Osteocyte (in vitro differentiated cells): Measurements from ENCODE around the gene AMPD2. TPM values are rescaled to one million over a fixed set of nuclear protein-coding genes. Genes with fewer than 3 reads are reported as not detected.

Experiments used
- DNase-seq: peaks from one replicate; pipeline ENCODE4 v3.0.0; 2021; ENCODE audit warnings: mixed read lengths; ENCODE audit not compliant: unreplicated experiment; ENCODE audit errors: extremely low spot score
- H3K27ac Mint-ChIP-seq: one replicate; pipeline ENCODE4 v1.8.0; 2021; ENCODE audit warnings: mild to moderate bottlenecking, mixed read lengths; ENCODE audit not compliant: unreplicated experiment
- H3K27me3 Mint-ChIP-seq: one replicate; pipeline ENCODE4 v1.8.0; 2021; ENCODE audit warnings: mixed read lengths; ENCODE audit not compliant: unreplicated experiment
- H3K36me3 Mint-ChIP-seq: one replicate; pipeline ENCODE4 v1.8.0; 2021; ENCODE audit warnings: mixed read lengths; ENCODE audit not compliant: unreplicated experiment
- H3K4me1 Mint-ChIP-seq: one replicate; pipeline ENCODE4 v1.8.0; 2021; ENCODE audit warnings: mixed read lengths; ENCODE audit not compliant: unreplicated experiment
- H3K4me3 Mint-ChIP-seq: one replicate; pipeline ENCODE4 v1.8.0; 2021; ENCODE audit warnings: mild to moderate bottlenecking, moderate library complexity, mixed read lengths; ENCODE audit not compliant: unreplicated experiment
- H3K9me3 Mint-ChIP-seq: one replicate; pipeline ENCODE4 v1.8.0; 2021; ENCODE audit warnings: mixed read lengths; ENCODE audit not compliant: unreplicated experiment
- total RNA-seq: library from RNA; stranded (reverse); gene quantifications from 2 replicates; pipeline ENCODE4 v1.2.1, GENCODE V29; 2021
- TF ChIP-seq, protein P1 (sequence below): fragments of 200-600 bp; sonication (generic); IDR thresholded peaks from 2 replicates; pipeline ENCODE4 v1.5.0; 2021; ENCODE audit warnings: antibody characterized with exemption, mild to moderate bottlenecking, moderate library complexity

AMPD2 gene
- total RNA-seq, 1 donor from 2014 or later = 64.0 TPM

DNA sequence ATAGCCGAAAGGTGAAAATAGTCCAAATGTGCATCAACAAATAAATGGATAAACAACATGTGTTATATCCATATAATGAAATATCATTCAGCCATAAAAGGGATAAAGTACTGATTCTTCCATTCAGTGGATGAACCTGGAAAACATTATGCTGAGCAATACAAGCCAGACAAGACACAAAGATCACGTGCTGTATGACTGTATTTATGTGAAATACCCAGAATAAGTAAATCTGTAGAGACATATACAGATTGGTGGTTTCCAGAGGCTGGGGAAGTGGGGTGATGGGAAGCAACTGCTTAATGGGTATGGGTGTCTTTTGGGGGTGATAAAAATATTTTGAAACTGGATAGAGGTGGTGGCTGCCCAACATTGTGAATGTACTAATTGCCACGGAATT lies 23.0 kb downstream of the AMPD2 start:
- TF ChIP-seq, protein P1, sequence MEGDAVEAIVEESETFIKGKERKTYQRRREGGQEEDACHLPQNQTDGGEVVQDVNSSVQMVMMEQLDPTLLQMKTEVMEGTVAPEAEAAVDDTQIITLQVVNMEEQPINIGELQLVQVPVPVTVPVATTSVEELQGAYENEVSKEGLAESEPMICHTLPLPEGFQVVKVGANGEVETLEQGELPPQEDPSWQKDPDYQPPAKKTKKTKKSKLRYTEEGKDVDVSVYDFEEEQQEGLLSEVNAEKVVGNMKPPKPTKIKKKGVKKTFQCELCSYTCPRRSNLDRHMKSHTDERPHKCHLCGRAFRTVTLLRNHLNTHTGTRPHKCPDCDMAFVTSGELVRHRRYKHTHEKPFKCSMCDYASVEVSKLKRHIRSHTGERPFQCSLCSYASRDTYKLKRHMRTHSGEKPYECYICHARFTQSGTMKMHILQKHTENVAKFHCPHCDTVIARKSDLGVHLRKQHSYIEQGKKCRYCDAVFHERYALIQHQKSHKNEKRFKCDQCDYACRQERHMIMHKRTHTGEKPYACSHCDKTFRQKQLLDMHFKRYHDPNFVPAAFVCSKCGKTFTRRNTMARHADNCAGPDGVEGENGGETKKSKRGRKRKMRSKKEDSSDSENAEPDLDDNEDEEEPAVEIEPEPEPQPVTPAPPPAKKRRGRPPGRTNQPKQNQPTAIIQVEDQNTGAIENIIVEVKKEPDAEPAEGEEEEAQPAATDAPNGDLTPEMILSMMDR = no peak
- H3K27ac Mint-ChIP-seq = no peak overlapping the region
- peaks cover 2% of the 10 kb centered on the region for H3K36me3 Mint-ChIP-seq
- peaks cover 24% of the 10 kb centered on the region for H3K4me1 Mint-ChIP-seq
- H3K27me3 Mint-ChIP-seq = peaks cover 4% of the 10 kb centered on the region
- DNase-seq = no peak
- H3K9me3 Mint-ChIP-seq = peaks cover 4% of the 10 kb centered on the region
- no peak overlapping the region for H3K4me3 Mint-ChIP-seq

DNA sequence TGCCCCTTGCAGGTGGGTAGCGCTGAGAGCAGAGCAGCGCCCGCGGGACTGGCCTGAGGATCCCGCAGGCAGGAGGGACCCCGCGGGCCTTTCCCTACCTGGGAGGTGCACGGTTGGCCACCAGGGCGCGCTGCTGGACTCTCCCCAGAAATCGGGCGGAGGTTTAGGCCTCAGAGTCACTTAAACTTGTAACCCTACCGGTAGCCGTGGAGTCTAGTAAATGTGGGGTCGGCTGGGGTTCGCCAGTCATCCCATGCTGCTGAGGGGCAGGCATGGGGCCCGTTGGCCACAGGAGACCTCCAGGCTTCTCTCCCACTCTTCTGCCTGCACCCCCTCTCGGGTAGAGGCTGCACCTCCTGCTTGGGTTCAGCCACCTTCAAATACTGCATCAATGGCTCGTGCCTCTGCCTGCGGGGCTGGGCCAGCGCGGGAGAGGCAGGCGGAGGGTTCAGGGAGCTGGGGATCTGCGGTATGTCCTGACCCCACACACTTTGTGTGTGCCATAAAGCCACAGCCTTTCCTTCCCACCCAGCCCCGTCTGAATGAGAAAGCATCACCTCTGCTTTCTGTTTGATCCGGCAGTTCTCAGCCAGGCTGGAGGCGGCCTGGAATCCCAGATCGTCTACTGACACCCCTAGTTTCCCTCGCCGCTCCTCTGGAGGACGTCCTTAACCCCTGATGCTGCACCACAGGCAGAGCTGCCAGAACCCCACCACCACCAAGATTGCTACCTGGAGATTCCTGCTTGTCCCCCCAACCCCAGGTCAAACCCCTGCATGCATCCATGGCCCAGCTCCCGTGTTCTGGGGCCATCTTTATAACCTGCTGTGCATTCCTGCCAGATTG lies 24.0 kb downstream of the AMPD2 start:
- Mint-ChIP-seq H3K9me3 (peaks cover 4% of the 10 kb centered on the region), H3K4me1 (peaks cover 24% of the 10 kb centered on the region), H3K36me3 (peaks cover 2% of the 10 kb centered on the region), H3K27ac (no peak overlapping the region), H3K4me3 (no peak overlapping the region), H3K27me3 (peaks cover 4% of the 10 kb centered on the region)
- TF ChIP-seq, protein P1 = peak; percentile 84
- DNase-seq = peak; percentile 91

DNA sequence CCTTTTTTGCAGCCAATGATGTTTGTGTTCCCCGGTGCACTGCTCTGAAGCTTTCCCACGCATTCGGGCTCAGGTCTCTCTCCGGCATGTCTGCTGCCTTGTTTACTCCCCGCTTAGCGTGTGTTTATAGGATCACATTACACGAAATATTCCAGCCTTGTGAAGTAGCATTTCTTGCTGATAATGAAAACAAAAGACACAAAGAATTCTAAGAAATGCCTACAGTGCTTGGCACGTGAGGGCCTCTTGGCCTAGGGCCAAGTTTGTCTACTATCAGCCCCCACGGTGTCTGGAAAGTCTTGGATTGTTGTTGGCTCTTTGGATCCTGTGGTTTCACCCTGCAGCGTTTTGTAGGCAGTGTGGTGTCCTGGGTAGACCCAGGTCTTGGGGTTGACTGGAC lies 25.0 kb downstream of the AMPD2 start:
- DNase-seq = peak; percentile 84

DNA sequence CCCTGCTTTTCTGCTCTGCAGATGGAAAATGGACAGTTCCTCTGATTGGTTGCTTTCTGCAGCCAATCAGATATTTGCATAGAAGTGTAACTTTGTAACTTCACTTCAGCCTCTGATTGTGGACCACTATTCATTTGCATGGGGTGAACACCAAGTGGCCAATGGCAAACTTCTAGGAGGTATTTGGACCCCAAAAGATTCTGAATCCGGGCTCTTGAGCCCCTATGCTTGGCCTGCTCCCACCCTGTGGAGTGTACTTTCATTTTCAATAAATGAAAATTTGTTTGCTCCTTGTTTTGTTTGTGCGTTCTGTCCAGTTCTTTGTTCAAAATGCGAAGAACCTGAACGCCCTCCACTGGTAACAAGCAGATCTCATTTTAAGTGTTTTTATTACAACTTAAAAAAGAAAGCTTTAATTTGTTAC lies 29.9 kb downstream of the AMPD2 start:
- peaks cover 7% of the 10 kb centered on the region for H3K27me3 Mint-ChIP-seq
- H3K4me1 Mint-ChIP-seq = peaks cover 27% of the 10 kb centered on the region
- H3K27ac Mint-ChIP-seq = no peak overlapping the region
- H3K36me3 Mint-ChIP-seq = peaks cover 2% of the 10 kb centered on the region
- H3K9me3 Mint-ChIP-seq = peaks cover 4% of the 10 kb centered on the region
- no peak overlapping the region for H3K4me3 Mint-ChIP-seq
- no peak for DNase-seq
- TF ChIP-seq, protein P1 = peak; percentile 28

More for the DNA sequence above, 25.0 kb downstream of the AMPD2 start:
- peaks cover 4% of the 10 kb centered on the region for H3K27me3 Mint-ChIP-seq
- TF ChIP-seq, protein P1 = no peak
- peaks cover 4% of the 10 kb centered on the region for H3K9me3 Mint-ChIP-seq
- H3K36me3 Mint-ChIP-seq = peaks cover 2% of the 10 kb centered on the region
- H3K27ac Mint-ChIP-seq = peak overlapping the region; percentile 23
- peaks cover 26% of the 10 kb centered on the region for H3K4me1 Mint-ChIP-seq
- no peak overlapping the region for H3K4me3 Mint-ChIP-seq

DNA sequence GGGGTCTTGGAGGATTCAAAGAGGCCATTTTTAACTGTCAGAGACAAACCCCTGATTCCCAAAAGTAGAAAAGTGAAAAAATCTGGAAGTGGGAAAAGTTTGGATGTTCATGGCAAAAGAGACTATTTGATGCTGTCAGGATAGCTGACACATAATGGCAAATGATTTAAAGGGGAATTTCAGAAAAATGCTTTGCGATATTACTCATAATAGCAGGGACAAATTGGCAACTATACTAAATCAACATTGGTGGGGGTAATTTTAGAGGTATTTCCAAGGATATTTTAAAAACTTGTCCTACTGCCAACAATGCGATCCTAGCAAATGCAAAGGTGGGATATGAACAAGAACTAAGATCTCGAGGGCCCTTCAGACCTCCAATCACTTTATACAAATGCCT lies 31.0 kb downstream of the AMPD2 start:
- H3K4me3 Mint-ChIP-seq = no peak overlapping the region

More for the DNA sequence above, 31.0 kb downstream of the AMPD2 start:
- H3K27ac Mint-ChIP-seq = no peak overlapping the region
- peaks cover 7% of the 10 kb centered on the region for H3K27me3 Mint-ChIP-seq
- H3K4me1 Mint-ChIP-seq = peaks cover 27% of the 10 kb centered on the region
- peaks cover 2% of the 10 kb centered on the region for H3K36me3 Mint-ChIP-seq
- DNase-seq = no peak
- TF ChIP-seq, protein P1 = no peak
- H3K9me3 Mint-ChIP-seq = peaks cover 4% of the 10 kb centered on the region
